ENCODE measurements around the gene ARRB1.
"Not testable (repeated sequence)": the region's sequence is repeated elsewhere in the genome, so short reads cannot be mapped to it uniquely, and the experiment has no call there.

ARRB1 gene

GRCh38 chr11:75276686-75277085 lies 74.8 kb downstream of the ARRB1 start:
- no peak overlapping the region for H4K8ac ChIP-seq (ENCODE audit: low read depth, low read length)
- no peak for DNase-seq (ENCODE audit: low spot score)
- H3K4me3 ChIP-seq (ENCODE audit: low read length in 2 of 2): no peak overlapping the region
- no peaks in the 10 kb centered on the region for H3K9me3 ChIP-seq (replicated peaks in 1 of 2; ENCODE audit: control insufficient read depth in 2 of 2, insufficient read depth in 1 of 2, low read depth in 1 of 2, low read length in 2 of 2)
- no peak overlapping the region for H4K91ac ChIP-seq (ENCODE audit: low read depth, low read length, poor library complexity)
- H2BK12ac ChIP-seq (ENCODE audit: low read length): no peak overlapping the region
- no peak overlapping the region for H3K9ac ChIP-seq (ENCODE audit: low read depth, low read length, poor library complexity)
- no peak overlapping the region for H3K23ac ChIP-seq (ENCODE audit: low read depth, low read length, poor library complexity)
- H3K27ac ChIP-seq (replicated peaks; ENCODE audit: low read length): no peak overlapping the region
- no peaks in the 10 kb centered on the region for H3K4me1 ChIP-seq (ENCODE audit: control insufficient read depth in 2 of 2, insufficient read depth in 1 of 2, low read depth in 1 of 2, low read length in 2 of 2)
- no peak overlapping the region for H3K14ac ChIP-seq (ENCODE audit: low read length)
- WGBS, 2 donors (ENCODE audit: extremely low coverage in 2 of 2, insufficient read length in 2 of 2, insufficient replicate concordance in 1 of 2): no CpG with 5 or more reads among the region's 6 CpGs
- H3K4ac ChIP-seq (ENCODE audit: low read length): no peak overlapping the region
- peaks cover 1 to 30% of the 10 kb centered on the region in 2 donors for H3K36me3 ChIP-seq (replicated peaks in 1 of 2; ENCODE audit: control insufficient read depth in 2 of 2, insufficient read depth in 2 of 2, low read length in 2 of 2)
- H3K4me2 ChIP-seq (ENCODE audit: insufficient read depth, low read length, poor library complexity, severe bottlenecking): no peak overlapping the region
- no peaks in the 10 kb centered on the region for H3K27me3 ChIP-seq (ENCODE audit: control insufficient read depth in 3 of 3, insufficient read depth in 3 of 3, low read depth in 1 of 3, low read length in 3 of 3)
- no peak overlapping the region for H2BK120ac ChIP-seq (ENCODE audit: low read depth, low read length)
- no peak overlapping the region for H2BK15ac ChIP-seq (ENCODE audit: low read length)
- H3K18ac ChIP-seq (ENCODE audit: low read length): no peak overlapping the region
- H3K79me1 ChIP-seq (ENCODE audit: low read depth, low read length): no peaks in the 10 kb centered on the region
- H2BK5ac ChIP-seq (ENCODE audit: low read length): no peak overlapping the region
- no peak overlapping the region for H2AFZ ChIP-seq (ENCODE audit: low read length)
- H2AK5ac ChIP-seq (ENCODE audit: low read depth, low read length): no peak overlapping the region

GRCh38 chr11:75276186-75276585 lies 75.3 kb downstream of the ARRB1 start:
- Histone ChIP-seq H3K23ac (ENCODE audit: low read depth, low read length, poor library complexity) (no peak overlapping the region), H4K91ac (ENCODE audit: low read depth, low read length, poor library complexity) (no peak overlapping the region), H3K4me1 (ENCODE audit: control insufficient read depth in 2 of 2, insufficient read depth in 1 of 2, low read depth in 1 of 2, low read length in 2 of 2) (no peaks in the 10 kb centered on the region), H2AFZ (ENCODE audit: low read length) (no peak overlapping the region), H3K79me1 (ENCODE audit: low read depth, low read length) (no peaks in the 10 kb centered on the region), H2AK5ac (ENCODE audit: low read depth, low read length) (no peak overlapping the region), H3K18ac (ENCODE audit: low read length) (no peak overlapping the region), H3K9ac (ENCODE audit: low read depth, low read length, poor library complexity) (no peak overlapping the region), H3K4ac (ENCODE audit: low read length) (no peak overlapping the region), H3K14ac (ENCODE audit: low read length) (no peak overlapping the region), H4K8ac (ENCODE audit: low read depth, low read length) (no peak overlapping the region), H3K4me2 (ENCODE audit: insufficient read depth, low read length, poor library complexity, severe bottlenecking) (no peak overlapping the region), H2BK12ac (ENCODE audit: low read length) (no peak overlapping the region), H3K4me3 (ENCODE audit: low read length in 2 of 2) (no peak overlapping the region), H3K27ac (replicated peaks; ENCODE audit: low read length) (no peak overlapping the region), H3K9me3 (replicated peaks in 1 of 2; ENCODE audit: control insufficient read depth in 2 of 2, insufficient read depth in 1 of 2, low read depth in 1 of 2, low read length in 2 of 2) (no peaks in the 10 kb centered on the region), H3K36me3 (replicated peaks in 1 of 2; ENCODE audit: control insufficient read depth in 2 of 2, insufficient read depth in 2 of 2, low read length in 2 of 2) (peaks cover 1 to 30% of the 10 kb centered on the region in 2 donors), H2BK120ac (ENCODE audit: low read depth, low read length) (no peak overlapping the region), H2BK15ac (ENCODE audit: low read length) (no peak overlapping the region), H2BK5ac (ENCODE audit: low read length) (no peak overlapping the region), H3K27me3 (ENCODE audit: control insufficient read depth in 3 of 3, insufficient read depth in 3 of 3, low read depth in 1 of 3, low read length in 3 of 3) (no peaks in the 10 kb centered on the region)
- DNase-seq (ENCODE audit: low spot score): no peak
- 100% methylated on average over 1 of the region's 2 CpGs; no CpG with 5 or more reads in 1 of the 2 donors for WGBS, 2 donors (ENCODE audit: extremely low coverage in 2 of 2, insufficient read length in 2 of 2, insufficient replicate concordance in 1 of 2)

DNA sequence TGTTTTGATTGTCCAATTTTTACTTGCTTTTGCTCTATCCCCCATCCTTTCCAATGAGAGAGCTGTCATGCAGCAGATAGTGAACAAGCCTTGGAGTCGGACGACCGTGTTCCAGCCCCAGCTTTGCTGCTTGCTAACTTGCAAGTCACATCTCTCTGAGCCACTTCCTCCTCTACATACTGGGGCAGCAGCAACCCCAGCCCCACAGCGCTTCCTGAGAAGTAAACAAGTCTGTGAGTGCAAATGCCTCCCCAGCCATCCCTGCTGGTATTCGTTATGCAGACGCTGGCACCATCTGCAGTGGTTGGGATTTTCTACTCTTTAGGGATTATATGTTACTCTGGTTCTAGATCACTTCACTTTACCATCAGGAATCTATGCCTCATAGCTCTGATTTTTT lies 75.9 kb downstream of the ARRB1 start:
- Histone ChIP-seq H3K27ac (replicated peaks; ENCODE audit: low read length) (no peak overlapping the region), H3K36me3 (replicated peaks in 1 of 2; ENCODE audit: control insufficient read depth in 2 of 2, insufficient read depth in 2 of 2, low read length in 2 of 2) (peaks cover 1 to 30% of the 10 kb centered on the region in 2 donors)

DNA sequence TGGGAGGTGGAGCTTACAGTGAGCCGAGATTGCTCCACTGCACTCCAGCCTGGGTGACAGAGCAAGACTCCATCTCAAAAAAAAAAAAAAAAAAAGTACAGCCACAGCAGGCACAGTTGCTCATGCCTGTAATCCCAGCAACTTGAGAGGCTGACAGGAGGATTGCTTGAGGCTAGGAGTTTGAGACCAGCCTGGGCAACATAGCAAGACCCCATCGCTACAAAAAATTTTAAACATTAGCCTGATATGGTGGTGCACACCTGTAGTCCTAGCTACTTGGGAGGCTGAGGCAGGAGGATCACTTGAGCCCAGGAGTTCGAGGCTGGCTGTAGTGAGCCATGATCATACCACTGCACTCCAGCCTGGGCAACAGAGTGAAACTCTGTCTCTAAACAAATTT lies 76.7 kb downstream of the ARRB1 start:
- H4K91ac ChIP-seq (ENCODE audit: low read depth, low read length, poor library complexity); H4K8ac ChIP-seq (ENCODE audit: low read depth, low read length); H3K27ac ChIP-seq (replicated peaks; ENCODE audit: low read length); H3K27me3 ChIP-seq (ENCODE audit: control insufficient read depth in 3 of 3, insufficient read depth in 3 of 3, low read depth in 1 of 3, low read length in 3 of 3); H2BK120ac ChIP-seq (ENCODE audit: low read depth, low read length); H3K4me2 ChIP-seq (ENCODE audit: insufficient read depth, low read length, poor library complexity, severe bottlenecking); H3K9ac ChIP-seq (ENCODE audit: low read depth, low read length, poor library complexity); H2BK15ac ChIP-seq (ENCODE audit: low read length); H3K14ac ChIP-seq (ENCODE audit: low read length); H2AFZ ChIP-seq (ENCODE audit: low read length); H3K9me3 ChIP-seq (replicated peaks in 1 of 2; ENCODE audit: control insufficient read depth in 2 of 2, insufficient read depth in 1 of 2, low read depth in 1 of 2, low read length in 2 of 2); H3K4me1 ChIP-seq (ENCODE audit: control insufficient read depth in 2 of 2, insufficient read depth in 1 of 2, low read depth in 1 of 2, low read length in 2 of 2); H3K4ac ChIP-seq (ENCODE audit: low read length); DNase-seq (ENCODE audit: low spot score); H3K79me1 ChIP-seq (ENCODE audit: low read depth, low read length); H2AK5ac ChIP-seq (ENCODE audit: low read depth, low read length); H2BK12ac ChIP-seq (ENCODE audit: low read length); H3K4me3 ChIP-seq (ENCODE audit: low read length in 2 of 2); H3K23ac ChIP-seq (ENCODE audit: low read depth, low read length, poor library complexity); H3K18ac ChIP-seq (ENCODE audit: low read length); H2BK5ac ChIP-seq (ENCODE audit: low read length): not testable (repeated sequence)
- WGBS, 2 donors (ENCODE audit: extremely low coverage in 2 of 2, insufficient read length in 2 of 2, insufficient replicate concordance in 1 of 2): no CpG with 5 or more reads among the region's 3 CpGs
- peaks cover 1 to 30% of the 10 kb centered on the region in 2 donors for H3K36me3 ChIP-seq (replicated peaks in 1 of 2; ENCODE audit: control insufficient read depth in 2 of 2, insufficient read depth in 2 of 2, low read length in 2 of 2)

More for the DNA sequence above, 75.9 kb downstream of the ARRB1 start:
- Histone ChIP-seq H3K9ac (ENCODE audit: low read depth, low read length, poor library complexity) (no peak overlapping the region), H3K23ac (ENCODE audit: low read depth, low read length, poor library complexity) (no peak overlapping the region), H2BK15ac (ENCODE audit: low read length) (no peak overlapping the region), H3K4me2 (ENCODE audit: insufficient read depth, low read length, poor library complexity, severe bottlenecking) (no peak overlapping the region), H2BK120ac (ENCODE audit: low read depth, low read length) (no peak overlapping the region), H2BK5ac (ENCODE audit: low read length) (no peak overlapping the region), H3K18ac (ENCODE audit: low read length) (no peak overlapping the region), H3K27me3 (ENCODE audit: control insufficient read depth in 3 of 3, insufficient read depth in 3 of 3, low read depth in 1 of 3, low read length in 3 of 3) (no peaks in the 10 kb centered on the region), H3K4me3 (ENCODE audit: low read length in 2 of 2) (no peak overlapping the region), H3K9me3 (replicated peaks in 1 of 2; ENCODE audit: control insufficient read depth in 2 of 2, insufficient read depth in 1 of 2, low read depth in 1 of 2, low read length in 2 of 2) (no peaks in the 10 kb centered on the region), H2AK5ac (ENCODE audit: low read depth, low read length) (no peak overlapping the region), H4K8ac (ENCODE audit: low read depth, low read length) (no peak overlapping the region), H3K4ac (ENCODE audit: low read length) (no peak overlapping the region), H3K79me1 (ENCODE audit: low read depth, low read length) (no peaks in the 10 kb centered on the region), H2AFZ (ENCODE audit: low read length) (no peak overlapping the region), H3K4me1 (ENCODE audit: control insufficient read depth in 2 of 2, insufficient read depth in 1 of 2, low read depth in 1 of 2, low read length in 2 of 2) (no peaks in the 10 kb centered on the region), H2BK12ac (ENCODE audit: low read length) (no peak overlapping the region), H3K14ac (ENCODE audit: low read length) (no peak overlapping the region), H4K91ac (ENCODE audit: low read depth, low read length, poor library complexity) (no peak overlapping the region)
- no CpG with 5 or more reads among the region's 6 CpGs for WGBS, 2 donors (ENCODE audit: extremely low coverage in 2 of 2, insufficient read length in 2 of 2, insufficient replicate concordance in 1 of 2)
- no peak for DNase-seq (ENCODE audit: low spot score)

All from neuronal stem cell (in vitro differentiated cells).